ENCODE measurements around the gene RCAN3. TPM values are rescaled to one million over a fixed set of nuclear protein-coding genes. Genes with fewer than 3 reads are reported as not detected.

RCAN3 gene
- total RNA-seq, 1 experiment from 2014 or later = 21.9 TPM

- H3K27me3 ChIP-seq (ENCODE audit: insufficient read depth, low read depth) = peaks cover 3% of the 10 kb centered on the region
- no peaks in the 10 kb centered on the region for H3K36me3 ChIP-seq (ENCODE audit: low read depth)
- peaks cover 8% of the 10 kb centered on the region for H3K4me1 ChIP-seq (replicated peaks; ENCODE audit: insufficient read depth)
- intact Hi-C loops (cut with micrococcal nuclease; ENCODE audit: unreplicated experiment) = loop anchor here (5.0 kb wide), 1 partner anchor 86 kb away; the partner anchor contains the start of gene SRRM1
- H4K20me1 ChIP-seq (ENCODE audit: insufficient read depth) = no peaks in the 10 kb centered on the region
- no peaks in the 10 kb centered on the region for H3K9me3 ChIP-seq (ENCODE audit: insufficient read depth, low read depth)
- peak within 1 kb of the TSS; percentile 64 for H3K4me2 ChIP-seq
- H3K4me3 ChIP-seq = peak within 1 kb of the TSS; percentile 29; the same call in 1 of the 2 replicates
- H2AFZ ChIP-seq = no peak within 1 kb of the TSS
- no peaks in the 10 kb centered on the region for H3K79me2 ChIP-seq (ENCODE audit: low read depth)
- BruUV-seq (replicated peaks) = no TSS peak
- DNase-seq = peak in 1 of 2 experiments; percentile 43
- no peak within 1 kb of the TSS for H3K27ac ChIP-seq
- TF ChIP-seq CTCF (conservative IDR thresholded peaks at IDR 0.05) = no peak
- TF ChIP-seq EZH2 (IDR thresholded peaks at IDR 0.05; ENCODE audit: low read depth) = no peak
- ChIA-PET POLR2A (ENCODE audit: unreplicated experiment) (interaction anchor here (0.6 kb wide), 2 partner anchors 189 to 683 kb away, joined by 3 to 5 read pairs; no protein-coding TSS in a partner anchor), CTCF (interaction anchor here (0.6 kb wide), 1 partner anchor 368 kb away, joined by 5 read pairs; no protein-coding TSS in a partner anchor)
- no peaks in the 10 kb centered on the region for H3K9me2 ChIP-seq (ENCODE audit: insufficient read depth)
- H3F3A ChIP-seq (ENCODE audit: insufficient read depth, low read depth) = peaks cover 23% of the 10 kb centered on the region; the same call in 1 of the 2 replicates
These were observed 53.2 kb downstream of the RCAN3 start, which contains the start of gene NCMAP for GRCh38 chr1:24555591-24556413. Gene NCMAP (plus strand): TSS chr1:24556087. CDS start chr1:24595431, 39,344 bp downstream.

DNA sequence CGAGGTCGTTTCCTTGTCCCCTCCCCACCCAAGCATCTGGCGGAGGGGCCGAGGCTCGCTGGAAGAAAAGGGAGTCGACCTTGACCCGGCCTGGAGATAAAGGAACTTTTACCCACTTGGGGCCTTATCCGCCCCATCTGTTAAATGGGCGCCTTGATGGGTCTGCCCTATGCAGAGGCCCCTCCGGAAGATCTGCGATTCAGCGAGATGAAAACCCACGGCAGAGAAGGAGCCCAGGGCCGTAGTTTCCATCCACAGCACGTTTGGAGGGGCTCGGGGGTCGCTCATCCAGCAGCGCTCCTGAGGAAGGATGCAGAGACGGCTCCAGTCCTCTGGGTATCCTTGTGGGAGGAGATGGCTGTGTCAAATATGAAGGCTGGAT is 53.8 kb downstream of the RCAN3 start:
- peak overlapping the region; percentile 29; the same call in 1 of the 2 replicates for H3K4me3 ChIP-seq
- peak overlapping the region; percentile 64 for H3K4me2 ChIP-seq
- no peak overlapping the region for H3K27ac ChIP-seq
- CTCF ChIA-PET = no interaction called here
- H4K20me1 ChIP-seq (ENCODE audit: insufficient read depth) = no peaks in the 10 kb centered on the region
- H3K9me2 ChIP-seq (ENCODE audit: insufficient read depth) = no peaks in the 10 kb centered on the region
- H3K79me2 ChIP-seq (ENCODE audit: low read depth) = no peaks in the 10 kb centered on the region
- H3K9me3 ChIP-seq (ENCODE audit: insufficient read depth, low read depth) = no peaks in the 10 kb centered on the region
- no peak for DNase-seq
- H3F3A ChIP-seq (ENCODE audit: insufficient read depth, low read depth) = peaks cover 23% of the 10 kb centered on the region; the same call in 1 of the 2 replicates
- peaks cover 8% of the 10 kb centered on the region for H3K4me1 ChIP-seq (replicated peaks; ENCODE audit: insufficient read depth)
- no peak overlapping the region for H2AFZ ChIP-seq
- H3K36me3 ChIP-seq (ENCODE audit: low read depth) = no peaks in the 10 kb centered on the region
- no TSS peak for BruUV-seq (replicated peaks)
- POLR2A ChIA-PET (ENCODE audit: unreplicated experiment) = no interaction called here
- no peak for TF ChIP-seq CTCF (conservative IDR thresholded peaks at IDR 0.05)
- TF ChIP-seq EZH2 (IDR thresholded peaks at IDR 0.05; ENCODE audit: low read depth) = no peak
- peaks cover 3% of the 10 kb centered on the region for H3K27me3 ChIP-seq (ENCODE audit: insufficient read depth, low read depth)
- intact Hi-C loops (cut with micrococcal nuclease; ENCODE audit: unreplicated experiment) = loop anchor here (5.0 kb wide), 1 partner anchor 86 kb away; the partner anchor contains the start of gene SRRM1

- no TSS peak for BruUV-seq (replicated peaks)
- TF ChIP-seq EZH2 (IDR thresholded peaks at IDR 0.05; ENCODE audit: low read depth) = no peak
- TF ChIP-seq CTCF (conservative IDR thresholded peaks at IDR 0.05) = no peak
- no peaks in the 10 kb centered on the region for H3K36me3 ChIP-seq (ENCODE audit: low read depth)
- no peak overlapping the region for H3K4me3 ChIP-seq
- H3F3A ChIP-seq (ENCODE audit: insufficient read depth, low read depth) = peaks cover 23% of the 10 kb centered on the region; the same call in 1 of the 2 replicates
- H3K27ac ChIP-seq = no peak overlapping the region
- H3K27me3 ChIP-seq (ENCODE audit: insufficient read depth, low read depth) = peaks cover 3% of the 10 kb centered on the region
- no peak overlapping the region for H3K4me2 ChIP-seq
- H2AFZ ChIP-seq = no peak overlapping the region
- H3K9me3 ChIP-seq (ENCODE audit: insufficient read depth, low read depth) = no peaks in the 10 kb centered on the region
- H4K20me1 ChIP-seq (ENCODE audit: insufficient read depth) = no peaks in the 10 kb centered on the region
- CTCF ChIA-PET = no interaction called here
- H3K4me1 ChIP-seq (replicated peaks; ENCODE audit: insufficient read depth) = peaks cover 11% of the 10 kb centered on the region
- POLR2A ChIA-PET (ENCODE audit: unreplicated experiment) = no interaction called here
- intact Hi-C loops (cut with micrococcal nuclease; ENCODE audit: unreplicated experiment) = loop anchor here (5.0 kb wide), 1 partner anchor 85 kb away; the partner anchor contains the start of gene SRRM1
- H3K9me2 ChIP-seq (ENCODE audit: insufficient read depth) = no peaks in the 10 kb centered on the region
- H3K79me2 ChIP-seq (ENCODE audit: low read depth) = no peaks in the 10 kb centered on the region
- no peak for DNase-seq
These were observed 54.6 kb downstream of the RCAN3 start for GRCh38 chr1:24557220-24557619.
